Type B pancreatic cell (in vitro differentiated cells): ENCODE measurements around the gene STARD13. TPM values are rescaled to one million over a fixed set of nuclear protein-coding genes. Genes with fewer than 3 reads are reported as not detected.

Source experiments
- DNase-seq: peaks from one replicate; pipeline ENCODE4 v3.0.0; 2021; ENCODE audit warnings: mixed read lengths; ENCODE audit not compliant: unreplicated experiment; ENCODE audit errors: extremely low spot score
- H3K27ac Mint-ChIP-seq: 2 replicates; pipeline ENCODE4 v1.8.0; 2021; ENCODE audit warnings: mild to moderate bottlenecking, mixed read lengths
- H3K27me3 Mint-ChIP-seq: 2 replicates; pipeline ENCODE4 v1.8.0; 2021; ENCODE audit warnings: mixed read lengths
- H3K36me3 Mint-ChIP-seq: 2 replicates; pipeline ENCODE4 v1.8.0; 2021; ENCODE audit warnings: mixed read lengths
- H3K4me1 Mint-ChIP-seq: one replicate; pipeline ENCODE4 v1.8.0; 2021; ENCODE audit warnings: mixed read lengths; ENCODE audit not compliant: unreplicated experiment
- H3K4me3 Mint-ChIP-seq: 2 replicates; pipeline ENCODE4 v1.8.0; 2021; ENCODE audit warnings: mild to moderate bottlenecking, mixed read lengths
- H3K9me3 Mint-ChIP-seq: 2 replicates; pipeline ENCODE4 v1.8.0; 2021; ENCODE audit warnings: mixed read lengths
- CTCF ChIP-seq: fragments of 200-600 bp; sonication (generic); conservative IDR thresholded peaks from 2 replicates; pipeline ENCODE4 v1.5.0; 2021; ENCODE audit warnings: antibody characterized with exemption, mild to moderate bottlenecking
- total RNA-seq: library from RNA; stranded (reverse); gene quantifications from 2 replicates; pipeline ENCODE4 v1.2.1, GENCODE V29; 2021; ENCODE audit warnings: low replicate concordance

STARD13 gene
- total RNA-seq, 1 donor from 2014 or later = 12.1 TPM

GRCh38 chr13:33326723-33327122 lies 41.2 kb upstream of the STARD13 start:
- Mint-ChIP-seq H3K9me3 (no peaks in the 10 kb centered on the region), H3K36me3 (no peaks in the 10 kb centered on the region), H3K27me3 (peaks cover 4% of the 10 kb centered on the region), H3K4me1 (peaks cover 4% of the 10 kb centered on the region), H3K27ac (no peak overlapping the region), H3K4me3 (no peak overlapping the region)
- no peak for TF ChIP-seq CTCF
- DNase-seq = no peak

GRCh38 chr13:33326246-33326645 lies 40.7 kb upstream of the STARD13 start:
- H3K27me3 Mint-ChIP-seq = peaks cover 4% of the 10 kb centered on the region
- no peak overlapping the region for H3K27ac Mint-ChIP-seq
- no peak overlapping the region for H3K4me3 Mint-ChIP-seq
- no peak for TF ChIP-seq CTCF
- DNase-seq = no peak
- peaks cover 4% of the 10 kb centered on the region for H3K4me1 Mint-ChIP-seq
- H3K9me3 Mint-ChIP-seq = no peaks in the 10 kb centered on the region
- no peaks in the 10 kb centered on the region for H3K36me3 Mint-ChIP-seq

GRCh38 chr13:33323801-33324510 lies 38.4 kb upstream of the STARD13 start:
- Mint-ChIP-seq H3K4me3 (no peak overlapping the region), H3K9me3 (no peaks in the 10 kb centered on the region), H3K4me1 (peaks cover 4% of the 10 kb centered on the region), H3K36me3 (no peaks in the 10 kb centered on the region), H3K27me3 (peaks cover 4% of the 10 kb centered on the region), H3K27ac (no peak overlapping the region)
- DNase-seq = no peak
- TF ChIP-seq CTCF = no peak

GRCh38 chr13:33322965-33323668 lies 37.6 kb upstream of the STARD13 start:
- Mint-ChIP-seq H3K27ac (no peak overlapping the region), H3K9me3 (no peaks in the 10 kb centered on the region), H3K27me3 (peaks cover 4% of the 10 kb centered on the region), H3K36me3 (no peaks in the 10 kb centered on the region), H3K4me1 (peaks cover 4% of the 10 kb centered on the region), H3K4me3 (no peak overlapping the region)
- TF ChIP-seq CTCF = no peak
- DNase-seq = no peak

GRCh38 chr13:33322543-33322809 lies 36.9 kb upstream of the STARD13 start:
- TF ChIP-seq CTCF = no peak
- Mint-ChIP-seq H3K36me3 (no peaks in the 10 kb centered on the region), H3K4me3 (no peak overlapping the region), H3K27me3 (peaks cover 4% of the 10 kb centered on the region), H3K27ac (no peak overlapping the region), H3K4me1 (peaks cover 4% of the 10 kb centered on the region), H3K9me3 (no peaks in the 10 kb centered on the region)
- no peak for DNase-seq
